MM.1S (cell line): ENCODE results near the gene AZIN2.
A peak's percentile ranks its signal among the peaks of the same experiment; 100 is the strongest.

Source experiments
- DNase-seq: peaks from one replicate; pipeline ENCODE4 v3.0.0-alpha.2; 2015
- H2AFZ ChIP-seq: fragments of 300-600 bp; sonication (generic); 2 replicates; pipeline ENCODE4 v1.6.0; 2016; ENCODE audit warnings: antibody characterized with exemption, low read length
- H3F3A ChIP-seq: fragments of 300-600 bp; sonication (generic); 2 replicates; pipeline ENCODE4 v1.6.1; 2016; ENCODE audit warnings: mild to moderate bottlenecking, antibody characterized with exemption, low read length, moderate library complexity, mixed read lengths; ENCODE audit not compliant: insufficient read depth
- H3K27ac ChIP-seq: fragments of 300-600 bp; sonication (generic); 2 replicates; pipeline ENCODE4 v1.5.1; 2016; ENCODE audit warnings: mild to moderate bottlenecking, low read length
- H3K27me3 ChIP-seq: fragments of 300-600 bp; sonication (generic); replicated peaks from 2 replicates; pipeline ENCODE4 v1.6.0; 2016; ENCODE audit warnings: low read length; ENCODE audit not compliant: insufficient read depth
- H3K36me3 ChIP-seq: fragments of 300-600 bp; sonication (generic); replicated peaks from 2 replicates; pipeline ENCODE4 v1.6.1; 2016; ENCODE audit warnings: mild to moderate bottlenecking, low read length, mixed read lengths; ENCODE audit not compliant: insufficient read depth
- H3K4me1 ChIP-seq: fragments of 300-600 bp; sonication (generic); 2 replicates; pipeline ENCODE4 v1.6.1; 2016; ENCODE audit warnings: low read length, mixed read lengths
- H3K4me2 ChIP-seq: fragments of 300-600 bp; sonication (generic); 2 replicates; pipeline ENCODE4 v1.6.0; 2016; ENCODE audit warnings: low read depth, low read length
- H3K4me3 ChIP-seq: fragments of 300-600 bp; sonication (generic); 2 replicates; pipeline ENCODE4 v1.5.1; 2016; ENCODE audit warnings: low read length, mixed read lengths
- H3K79me2 ChIP-seq: fragments of 300-600 bp; sonication (generic); 2 replicates; pipeline ENCODE4 v1.6.1; 2016; ENCODE audit warnings: mixed run types, low read length, mixed read lengths
- H3K9ac ChIP-seq: fragments of 300-600 bp; sonication (generic); 2 replicates; pipeline ENCODE4 v1.6.1; 2016; ENCODE audit warnings: low read length, mixed read lengths
- H3K9me2 ChIP-seq: fragments of 300-600 bp; sonication (generic); replicated peaks from 2 replicates; pipeline ENCODE4 v1.6.1; 2016; ENCODE audit warnings: mild to moderate bottlenecking, low read length, mixed read lengths; ENCODE audit not compliant: insufficient read depth
- H3K9me3 ChIP-seq: fragments of 300-600 bp; sonication (generic); replicated peaks from 2 replicates; pipeline ENCODE4 v1.6.1; 2016; ENCODE audit warnings: mild to moderate bottlenecking, low read length, mixed read lengths; ENCODE audit not compliant: insufficient read depth
- H4K20me1 ChIP-seq: fragments of 300-600 bp; sonication (generic); 2 replicates; pipeline ENCODE4 v1.6.1; 2016; ENCODE audit warnings: mild to moderate bottlenecking, low read length, moderate library complexity, mixed read lengths; ENCODE audit not compliant: insufficient read depth
- EZH2 ChIP-seq: fragments of 300-600 bp; sonication (generic); optimal IDR thresholded peaks from 2 replicates; pipeline ENCODE3; 2017; ENCODE audit warnings: low read depth, mild to moderate bottlenecking, antibody characterized with exemption, low read length, mixed read lengths
- EZH2phosphoT487 ChIP-seq: fragments of 300-600 bp; sonication (generic); IDR thresholded peaks from 2 replicates; pipeline ENCODE4 v1.6.1; 2018; ENCODE audit warnings: antibody characterized with exemption, low read length
- TF ChIP-seq, protein P1 (sequence below): fragments of 300-600 bp; sonication (generic); IDR thresholded peaks from 2 replicates; pipeline ENCODE4 v1.5.1; 2016; ENCODE audit warnings: antibody characterized with exemption, low read length, mixed read lengths

Gene AZIN2

DNA sequence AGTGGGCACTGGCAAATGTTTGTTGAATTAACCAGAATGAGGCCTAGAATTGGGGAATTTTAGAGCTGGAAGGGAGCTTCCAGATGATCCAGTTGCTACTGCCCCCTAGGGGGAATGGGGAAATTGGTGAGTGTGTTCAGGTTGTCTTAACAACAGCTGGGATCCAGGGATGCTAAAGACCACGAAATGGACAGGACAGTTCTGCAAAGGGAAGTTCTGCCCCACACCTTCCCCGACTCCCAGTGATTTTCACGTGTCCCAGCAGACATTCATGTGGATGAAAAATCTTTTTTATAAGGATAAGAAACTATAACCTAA is 67.0 kb downstream of the AZIN2 start:
- Histone ChIP-seq H3K79me2 (no peaks in the 10 kb centered on the region), H3K36me3 (no peaks in the 10 kb centered on the region), H3K4me2 (no peak overlapping the region), H3K9ac (no peak overlapping the region), H3K9me2 (no peaks in the 10 kb centered on the region), H2AFZ (no peak overlapping the region), H3K4me3 (no peak overlapping the region), H3K27me3 (no peaks in the 10 kb centered on the region), H3F3A (no peaks in the 10 kb centered on the region), H4K20me1 (no peaks in the 10 kb centered on the region), H3K9me3 (no peaks in the 10 kb centered on the region), H3K4me1 (no peaks in the 10 kb centered on the region), H3K27ac (no peak overlapping the region)
- TF ChIP-seq, protein P1, sequence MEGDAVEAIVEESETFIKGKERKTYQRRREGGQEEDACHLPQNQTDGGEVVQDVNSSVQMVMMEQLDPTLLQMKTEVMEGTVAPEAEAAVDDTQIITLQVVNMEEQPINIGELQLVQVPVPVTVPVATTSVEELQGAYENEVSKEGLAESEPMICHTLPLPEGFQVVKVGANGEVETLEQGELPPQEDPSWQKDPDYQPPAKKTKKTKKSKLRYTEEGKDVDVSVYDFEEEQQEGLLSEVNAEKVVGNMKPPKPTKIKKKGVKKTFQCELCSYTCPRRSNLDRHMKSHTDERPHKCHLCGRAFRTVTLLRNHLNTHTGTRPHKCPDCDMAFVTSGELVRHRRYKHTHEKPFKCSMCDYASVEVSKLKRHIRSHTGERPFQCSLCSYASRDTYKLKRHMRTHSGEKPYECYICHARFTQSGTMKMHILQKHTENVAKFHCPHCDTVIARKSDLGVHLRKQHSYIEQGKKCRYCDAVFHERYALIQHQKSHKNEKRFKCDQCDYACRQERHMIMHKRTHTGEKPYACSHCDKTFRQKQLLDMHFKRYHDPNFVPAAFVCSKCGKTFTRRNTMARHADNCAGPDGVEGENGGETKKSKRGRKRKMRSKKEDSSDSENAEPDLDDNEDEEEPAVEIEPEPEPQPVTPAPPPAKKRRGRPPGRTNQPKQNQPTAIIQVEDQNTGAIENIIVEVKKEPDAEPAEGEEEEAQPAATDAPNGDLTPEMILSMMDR, result peak; percentile 44
- no peak for TF ChIP-seq EZH2
- no peak for DNase-seq

DNA sequence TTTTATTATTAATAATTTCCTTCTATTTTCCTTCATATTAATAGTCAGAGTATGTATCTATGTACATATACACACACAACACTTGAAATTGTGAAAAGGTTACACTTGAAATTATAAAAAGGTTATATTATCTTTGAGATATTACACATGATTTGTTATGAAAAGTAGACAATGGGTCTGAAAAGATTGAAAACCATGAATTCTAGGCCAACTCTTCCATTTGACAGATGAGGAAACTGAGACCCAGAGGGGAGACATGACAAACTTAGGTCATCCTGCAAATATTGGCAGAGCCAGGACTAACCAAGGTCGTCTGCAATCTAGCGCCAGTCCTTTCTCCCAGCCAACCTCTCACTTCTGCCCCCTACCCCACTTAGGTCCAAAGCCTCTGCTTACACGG is 67.7 kb downstream of the AZIN2 start:
- H3K9me3 ChIP-seq, result no peaks in the 10 kb centered on the region
- H3K27me3 ChIP-seq, result no peaks in the 10 kb centered on the region
- H3K9me2 ChIP-seq, result no peaks in the 10 kb centered on the region
- H3K27ac ChIP-seq, result no peak overlapping the region
- no peaks in the 10 kb centered on the region for H3K4me1 ChIP-seq
- TF ChIP-seq, protein P1, result no peak
- TF ChIP-seq EZH2 (no peak), EZH2phosphoT487 (no peak)
- H4K20me1 ChIP-seq, result no peaks in the 10 kb centered on the region
- no peaks in the 10 kb centered on the region for H3K36me3 ChIP-seq
- no peak for DNase-seq
- no peak overlapping the region for H3K4me2 ChIP-seq
- H3K79me2 ChIP-seq, result no peaks in the 10 kb centered on the region
- no peaks in the 10 kb centered on the region for H3F3A ChIP-seq
- no peak overlapping the region for H3K9ac ChIP-seq
- H2AFZ ChIP-seq, result no peak overlapping the region
- no peak overlapping the region for H3K4me3 ChIP-seq

DNA sequence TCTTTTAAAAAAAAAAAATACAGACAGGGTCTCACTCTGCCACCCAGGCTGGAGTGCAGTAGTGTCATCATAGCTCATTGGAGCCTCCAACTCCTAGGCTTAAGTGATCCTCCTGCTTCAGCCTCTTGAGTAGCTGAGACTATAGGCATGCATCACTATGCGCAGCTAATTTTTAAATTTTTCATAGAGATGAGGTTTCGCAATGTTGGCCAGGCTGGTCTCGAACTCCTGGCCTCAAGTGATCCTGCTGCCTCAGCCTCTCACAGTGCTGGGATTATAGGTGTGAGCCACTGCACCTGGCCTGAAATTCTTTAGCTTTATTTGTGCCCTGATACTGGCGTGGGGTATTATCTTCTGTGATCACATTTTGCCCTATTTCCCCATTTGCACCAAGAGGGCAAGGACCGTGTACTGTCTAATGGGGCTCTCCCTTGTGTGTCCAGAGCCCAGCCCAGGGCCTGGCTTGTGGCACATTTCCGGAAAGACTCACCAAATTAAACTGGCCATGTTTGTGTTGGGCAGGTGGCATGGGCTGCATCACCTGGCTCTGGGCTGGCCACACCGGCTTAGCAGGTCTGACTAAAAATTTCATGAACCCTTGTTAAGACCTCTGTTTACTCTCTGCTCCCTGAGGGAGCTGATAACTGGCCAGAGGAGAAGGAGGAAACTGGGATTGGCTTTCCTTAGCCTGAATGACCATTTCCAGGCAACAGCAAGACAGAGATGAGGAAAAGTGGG is 68.7 kb downstream of the AZIN2 start:
- H3K27ac ChIP-seq, result no peak overlapping the region
- H4K20me1 ChIP-seq, result no peaks in the 10 kb centered on the region
- H3K27me3 ChIP-seq, result no peaks in the 10 kb centered on the region
- TF ChIP-seq EZH2phosphoT487, result no peak
- no peak for TF ChIP-seq EZH2
- TF ChIP-seq, protein P1, result no peak
- no peak overlapping the region for H3K4me2 ChIP-seq
- H3K36me3 ChIP-seq, result no peaks in the 10 kb centered on the region
- H3K79me2 ChIP-seq, result no peaks in the 10 kb centered on the region
- H3K9me3 ChIP-seq, result no peaks in the 10 kb centered on the region
- DNase-seq, result no peak
- no peak overlapping the region for H3K4me3 ChIP-seq
- H3F3A ChIP-seq, result no peaks in the 10 kb centered on the region
- H2AFZ ChIP-seq, result no peak overlapping the region
- no peaks in the 10 kb centered on the region for H3K9me2 ChIP-seq
- H3K4me1 ChIP-seq, result no peaks in the 10 kb centered on the region
- no peak overlapping the region for H3K9ac ChIP-seq
